ENCODE measurements around the gene PKDCC. TPM values are rescaled to one million over a fixed set of nuclear protein-coding genes. Genes with fewer than 3 reads are reported as not detected.

PKDCC gene
- total and polyA plus RNA-seq, 2 of the 8 experiments (the other 6 are each of a cell fraction or from before 2014, with no cell fraction given): 49.9 to 80.1 TPM

DNA sequence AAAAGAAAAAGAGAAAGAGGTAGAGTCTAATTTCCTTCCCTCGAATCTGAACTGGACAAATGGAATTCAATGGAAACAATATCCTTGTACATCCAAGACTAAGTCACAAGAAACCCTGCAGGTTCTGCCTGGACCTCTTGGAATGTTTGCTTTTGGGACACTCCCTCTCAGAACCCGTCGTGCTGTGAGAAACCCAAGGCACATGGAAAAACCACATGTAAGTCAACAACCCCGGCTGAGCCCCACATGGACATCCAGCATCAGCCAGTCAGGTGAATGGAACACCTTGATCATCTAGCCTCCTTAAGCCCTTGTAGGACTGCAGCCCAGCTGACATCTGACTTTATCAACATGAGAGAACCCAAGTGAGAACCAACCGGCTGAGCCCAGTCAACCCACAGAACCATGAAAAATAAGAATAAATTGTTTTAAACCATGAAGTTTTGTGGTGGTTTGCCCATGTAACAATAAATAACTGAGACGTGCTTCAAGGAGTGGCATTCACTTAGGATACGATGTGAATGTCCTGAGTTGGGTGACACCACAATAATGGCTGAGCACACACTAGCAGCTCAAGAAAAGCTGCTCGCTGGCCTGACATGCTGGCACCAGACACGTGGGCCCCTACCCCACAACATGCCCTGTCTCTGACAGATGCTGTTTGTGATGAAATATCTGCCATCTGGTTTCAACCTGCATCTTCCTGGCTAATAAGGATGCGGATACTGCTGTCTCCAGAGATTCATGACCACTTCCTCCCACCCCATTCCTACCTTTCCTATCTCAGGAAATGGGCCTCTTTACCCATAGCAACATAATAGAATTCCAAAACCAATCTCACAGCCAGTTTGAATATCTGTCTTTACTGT, 28.8 kb downstream of the PKDCC start (continued):
- TF ChIP-seq CTCF (IDR thresholded peaks at IDR 0.05; ENCODE audit: control extremely low read depth in 1 of 3, insufficient read depth in 1 of 3, low read depth in 1 of 3, low read length in 3 of 3) (no peak), FOSL1 (IDR thresholded peaks at IDR 0.05; ENCODE audit: insufficient read depth, low read depth, low read length) (no peak), HDAC6 (IDR thresholded peaks at IDR 0.05; ENCODE audit: low read depth, low read length) (no peak), CREB1 (IDR thresholded peaks at IDR 0.05) (no peak)
